Breast epithelium (tissue), 4 donors: Measurements from ENCODE around the gene ZNF3. TPM values are rescaled to one million over a fixed set of nuclear protein-coding genes. Genes with fewer than 3 reads are reported as not detected.

ENCODE experiments used
- DNase-seq, 2 donors: peaks; one replicate each; pipeline ENCODE4 v3.0.0-alpha.2; 2019; ENCODE audit warnings: low spot score in 2 of 2
- H3K27ac ChIP-seq, 2 donors: fragments of 200-600 bp; sonication (generic) in 1 of 2; one replicate each; pipeline ENCODE4 v1.5.1; 2016 to 2019; ENCODE audit warnings: mild to moderate bottlenecking in 1 of 2
- H3K27me3 ChIP-seq, 2 donors: fragments of 200-600 bp; sonication (generic) in 1 of 2; one replicate each; pipeline versions ENCODE4 v1.5.1 to v1.6.0; 2017 to 2019; ENCODE audit warnings: control low read depth in 1 of 2, mild to moderate bottlenecking in 1 of 2
- H3K36me3 ChIP-seq: fragments of 200-600 bp; one replicate; pipeline ENCODE4 v1.5.1; 2019
- H3K4me1 ChIP-seq, 2 donors: fragments of 200-600 bp; sonication (generic); one replicate each; pipeline ENCODE4 v1.5.1; 2016 to 2019; ENCODE audit warnings: control low read depth in 1 of 2
- H3K4me3 ChIP-seq, 3 donors: fragments of 200-600 bp; sonication (generic); 1 replicate in 2 of 3; 2 replicates in 1 of 3; pipeline ENCODE4 v1.5.1; 2016 to 2019; ENCODE audit warnings: mild to moderate bottlenecking in 3 of 3, moderate library complexity in 2 of 3
- H3K9me3 ChIP-seq, 2 donors: fragments of 200-600 bp; sonication (generic) in 1 of 2; one replicate each; pipeline ENCODE4 v1.5.1; 2016 to 2019; ENCODE audit warnings: control low read depth in 1 of 2
- POLR2A ChIP-seq: fragments of 450-650 bp; IDR thresholded peaks from one replicate; pipeline ENCODE4 v1.6.1; 2016; ENCODE audit warnings: antibody characterized with exemption, mild to moderate bottlenecking, moderate library complexity
- POLR2AphosphoS5 ChIP-seq, 3 donors: sonication (generic); formaldehyde crosslinking; IDR thresholded peaks; one replicate each; pipeline ENCODE4 v1.6.1; 2017; ENCODE audit warnings: antibody characterized with exemption in 3 of 3
- intact Hi-C: fragments of 100-400 bp; cut with DNase I; formaldehyde crosslinking; loops from one replicate; pipeline ENCODE4 v1.15.1; 2023; ENCODE audit warnings: low total_unique reads
- total RNA-seq, 3 donors: library from RNA; depleted of rRNA; stranded (reverse); fragments of >200 nt; gene quantifications; one replicate each; pipeline ENCODE4 v1.1.0, GENCODE V29; 2016
- TF ChIP-seq, protein P1 (sequence below), 3 donors: fragments of 450-650 bp; IDR thresholded peaks; one replicate each; pipeline ENCODE4 v1.5.1; 2016 to 2017; ENCODE audit warnings: antibody characterized with exemption in 3 of 3, mild to moderate bottlenecking in 3 of 3, moderate library complexity in 3 of 3

ZNF3 gene
- total RNA-seq, 3 donors from 2014 or later: 19.4 to 43.6 (median 31.5) TPM

- no peak for TF ChIP-seq POLR2AphosphoS5 (IDR thresholded peaks at IDR 0.05)
- no peak for TF ChIP-seq POLR2A
- TF ChIP-seq, protein P1, sequence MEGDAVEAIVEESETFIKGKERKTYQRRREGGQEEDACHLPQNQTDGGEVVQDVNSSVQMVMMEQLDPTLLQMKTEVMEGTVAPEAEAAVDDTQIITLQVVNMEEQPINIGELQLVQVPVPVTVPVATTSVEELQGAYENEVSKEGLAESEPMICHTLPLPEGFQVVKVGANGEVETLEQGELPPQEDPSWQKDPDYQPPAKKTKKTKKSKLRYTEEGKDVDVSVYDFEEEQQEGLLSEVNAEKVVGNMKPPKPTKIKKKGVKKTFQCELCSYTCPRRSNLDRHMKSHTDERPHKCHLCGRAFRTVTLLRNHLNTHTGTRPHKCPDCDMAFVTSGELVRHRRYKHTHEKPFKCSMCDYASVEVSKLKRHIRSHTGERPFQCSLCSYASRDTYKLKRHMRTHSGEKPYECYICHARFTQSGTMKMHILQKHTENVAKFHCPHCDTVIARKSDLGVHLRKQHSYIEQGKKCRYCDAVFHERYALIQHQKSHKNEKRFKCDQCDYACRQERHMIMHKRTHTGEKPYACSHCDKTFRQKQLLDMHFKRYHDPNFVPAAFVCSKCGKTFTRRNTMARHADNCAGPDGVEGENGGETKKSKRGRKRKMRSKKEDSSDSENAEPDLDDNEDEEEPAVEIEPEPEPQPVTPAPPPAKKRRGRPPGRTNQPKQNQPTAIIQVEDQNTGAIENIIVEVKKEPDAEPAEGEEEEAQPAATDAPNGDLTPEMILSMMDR (IDR thresholded peaks at IDR 0.05): no peak
- Histone ChIP-seq H3K4me3 (no peak overlapping the region), H3K36me3 (peaks cover 8% of the 10 kb centered on the region), H3K9me3 (no peaks in the 10 kb centered on the region), H3K4me1 (no peaks in the 10 kb centered on the region), H3K27ac (no peak overlapping the region), H3K27me3 (no peaks in the 10 kb centered on the region)
- intact Hi-C loops: no loop called here
- DNase-seq: no peak
Measured at GRCh38 chr7:100024020-100024619, 57.4 kb downstream of the ZNF3 start.

DNA sequence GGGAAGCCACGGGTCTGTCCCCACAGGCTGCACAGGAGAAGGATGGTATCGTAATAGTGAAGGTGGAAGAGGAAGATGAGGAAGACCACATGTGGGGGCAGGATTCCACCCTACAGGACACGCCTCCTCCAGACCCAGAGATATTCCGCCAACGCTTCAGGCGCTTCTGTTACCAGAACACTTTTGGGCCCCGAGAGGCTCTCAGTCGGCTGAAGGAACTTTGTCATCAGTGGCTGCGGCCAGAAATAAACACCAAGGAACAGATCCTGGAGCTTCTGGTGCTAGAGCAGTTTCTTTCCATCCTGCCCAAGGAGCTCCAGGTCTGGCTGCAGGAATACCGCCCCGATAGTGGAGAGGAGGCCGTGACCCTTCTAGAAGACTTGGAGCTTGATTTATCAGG is 58.0 kb downstream of the ZNF3 start:
- Histone ChIP-seq H3K4me3 (no peak overlapping the region), H3K27ac (no peak overlapping the region), H3K9me3 (no peaks in the 10 kb centered on the region), H3K36me3 (peaks cover 8% of the 10 kb centered on the region), H3K4me1 (peaks cover 0 to 4% of the 10 kb centered on the region in 2 donors), H3K27me3 (no peaks in the 10 kb centered on the region)
- no peak for DNase-seq
- TF ChIP-seq POLR2A: no peak
- TF ChIP-seq, protein P1 (IDR thresholded peaks at IDR 0.05): no peak
- TF ChIP-seq POLR2AphosphoS5 (IDR thresholded peaks at IDR 0.05): no peak
- intact Hi-C loops: no loop called here

DNA sequence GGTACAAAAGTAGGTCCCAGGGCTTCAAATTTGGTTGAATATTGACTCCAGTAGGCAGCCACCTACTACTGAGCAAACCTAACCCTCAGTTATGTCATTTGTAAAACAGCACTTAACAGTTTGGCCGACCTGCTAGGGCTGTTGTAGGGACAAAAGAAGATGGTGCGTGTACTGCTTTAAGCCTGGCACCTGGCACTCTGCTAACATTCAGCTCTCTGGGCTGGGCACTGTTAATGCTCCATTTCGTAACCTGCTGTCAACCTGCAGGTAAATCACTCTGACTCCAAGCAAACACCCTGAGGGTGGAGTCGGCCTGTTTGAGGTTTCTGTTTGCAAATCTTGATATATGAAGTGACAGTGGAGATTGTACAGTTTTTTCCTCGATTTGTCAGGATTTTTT is 58.9 kb downstream of the ZNF3 start:
- intact Hi-C loops: no loop called here
- no peak for TF ChIP-seq POLR2A
- TF ChIP-seq, protein P1 (IDR thresholded peaks at IDR 0.05): no peak
- TF ChIP-seq POLR2AphosphoS5 (IDR thresholded peaks at IDR 0.05): peak in 2 of 3 donors; percentile 44 to 49
- Histone ChIP-seq H3K27me3 (no peaks in the 10 kb centered on the region), H3K9me3 (no peaks in the 10 kb centered on the region), H3K4me1 (peaks cover 4% of the 10 kb centered on the region in 2 donors), H3K27ac (peak overlapping the region; percentile 59), H3K4me3 (no peak overlapping the region), H3K36me3 (peaks cover 8% of the 10 kb centered on the region)
- peak; percentile 69 to 89 for DNase-seq

DNA sequence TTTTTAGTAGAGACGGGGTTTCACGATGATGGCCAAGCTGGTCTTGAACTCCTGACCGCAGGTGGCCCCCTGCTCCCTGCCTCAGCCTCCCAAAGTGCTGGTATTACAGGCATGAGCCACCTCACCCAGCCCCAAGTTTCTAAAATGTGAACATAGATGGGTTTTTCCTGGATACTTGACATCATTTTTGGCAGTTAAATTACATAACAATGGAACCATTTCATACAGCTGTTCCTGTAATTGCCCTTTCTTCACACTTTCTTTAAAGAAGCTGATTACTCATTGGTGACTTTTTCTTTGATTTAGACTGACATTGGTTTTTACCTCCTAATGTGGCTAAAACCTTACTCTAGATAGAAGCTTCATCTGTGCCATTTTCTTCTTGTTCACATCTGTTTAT is 60.2 kb downstream of the ZNF3 start:
- H3K4me1 ChIP-seq: peaks cover 4% of the 10 kb centered on the region in 2 donors
- H3K36me3 ChIP-seq: peaks cover 8% of the 10 kb centered on the region
- intact Hi-C loops: no loop called here
- H3K4me3 ChIP-seq: no peak overlapping the region
- no peak for TF ChIP-seq POLR2AphosphoS5 (IDR thresholded peaks at IDR 0.05)
- TF ChIP-seq POLR2A: no peak
- TF ChIP-seq, protein P1 (IDR thresholded peaks at IDR 0.05): no peak
- H3K27me3 ChIP-seq: no peaks in the 10 kb centered on the region
- H3K27ac ChIP-seq: peak overlapping the region in 1 of 2 donors; percentile 59
- H3K9me3 ChIP-seq: no peaks in the 10 kb centered on the region
- DNase-seq: no peak

Other genes with a start within 250 kb of the ZNF3 start
- gene OR2AE1, start 204.7 kb downstream of the ZNF3 start, total RNA-seq: under 1 TPM; 0.32 to 0.98 (median 0.88) TPM
- 10 to 100 TPM; 46.1 to 65.9 (median 57.7) TPM for gene TRIM4, start 162.2 kb downstream of the ZNF3 start, total RNA-seq
- gene GJC3, start 152.1 kb downstream of the ZNF3 start, total RNA-seq: 10 to 100 TPM in 1 of 3 donors, 1 to 10 TPM in 1, under 1 TPM in 1; 0.80 to 25.6 (median 6.6) TPM
- 1,000 to 10,000 TPM in 2 of 3 donors, 10 to 100 TPM in 1; 40.0 to 4,981 (median 3,161) TPM for gene AZGP1, start 105.7 kb downstream of the ZNF3 start, total RNA-seq
- gene ZKSCAN1, start 66.1 kb downstream of the ZNF3 start, total RNA-seq: 10 to 100 TPM; 30.6 to 65.1 (median 52.4) TPM
- 10 to 100 TPM; 12.8 to 21.8 (median 13.0) TPM for gene ZSCAN21, start 31.9 kb downstream of the ZNF3 start, total RNA-seq
- gene COPS6, start 7.2 kb upstream of the ZNF3 start, total RNA-seq: 10 to 100 TPM; 40.8 to 73.4 (median 49.6) TPM
- gene MCM7, start 19.7 kb upstream of the ZNF3 start, total RNA-seq: 10 to 100 TPM; 46.9 to 51.7 (median 50.1) TPM
- gene AP4M1, start 19.9 kb upstream of the ZNF3 start, total RNA-seq: 10 to 100 TPM; 13.8 to 23.3 (median 18.7) TPM
- gene TAF6, start 37.6 kb upstream of the ZNF3 start, total RNA-seq: 10 to 100 TPM; 31.5 to 35.0 (median 34.4) TPM
- gene CNPY4, start 37.9 kb upstream of the ZNF3 start, total RNA-seq: 10 to 100 TPM in 2 of 3 donors, 1 to 10 TPM in 1; 7.2 to 11.8 (median 11.3) TPM
- gene MBLAC1, start 45.2 kb upstream of the ZNF3 start, total RNA-seq: 1 to 10 TPM; 2.7 to 6.9 (median 4.5) TPM
- 100 to 1,000 TPM; 154 to 285 (median 207) TPM for gene LAMTOR4, start 67.2 kb upstream of the ZNF3 start, total RNA-seq
- 10 to 100 TPM in 2 of 3 donors, 1 to 10 TPM in 1; 3.4 to 16.1 (median 12.6) TPM for gene TRAPPC14, start 77.0 kb upstream of the ZNF3 start, total RNA-seq
- 1 to 10 TPM in 2 of 3 donors, under 1 TPM in 1; 0.98 to 2.5 (median 1.9) TPM for gene GAL3ST4, start 86.9 kb upstream of the ZNF3 start, total RNA-seq
- gene GPC2, start 95.7 kb upstream of the ZNF3 start, total RNA-seq: 1 to 10 TPM; 1.4 to 3.6 (median 3.4) TPM
- 1 to 10 TPM in 2 of 3 donors, under 1 TPM in 1; 0.80 to 3.3 (median 1.3) TPM for gene STAG3, start 96.2 kb upstream of the ZNF3 start, total RNA-seq
- 1 to 10 TPM in 1 of 3 donors, under 1 TPM in 2; 0.32 to 1.2 (median 0.66) TPM for gene PVRIG, start 138.2 kb upstream of the ZNF3 start, total RNA-seq
- not detected for gene SPDYE3, start 226.0 kb upstream of the ZNF3 start, total RNA-seq